Measurements from ENCODE around the gene SCAI. TPM values are rescaled to one million over a fixed set of nuclear protein-coding genes. Genes with fewer than 3 reads are reported as not detected.

Gene SCAI
- total and polyA plus RNA-seq, 9 of the 15 experiments (the other 6 are each of a cell fraction or from before 2014, with no cell fraction given): 0.70 to 12.4 (median 4.2) TPM

- TF ChIP-seq MGA (IDR thresholded peaks at IDR 0.05): no peak
- no peak for TF ChIP-seq MECOM (CRISPR knock-in tag; IDR thresholded peaks at IDR 0.05)
- no peak for TF ChIP-seq HNRNPK (IDR thresholded peaks at IDR 0.05; ENCODE audit: low read depth, low read length, poor library complexity, severe bottlenecking)
- peak in 1 of 2 experiments; percentile 82; a peak in 2 of 4 replicates for TF ChIP-seq RCOR1 (IDR thresholded peaks at IDR 0.05; ENCODE audit: borderline replicate concordance in 1 of 2, low read depth in 2 of 2, low read length in 2 of 2)
- TF ChIP-seq TFAM (CRISPR knock-in tag; conservative IDR thresholded peaks at IDR 0.05): no peak
- TF ChIP-seq TSHZ1 (CRISPR knock-in tag; IDR thresholded peaks at IDR 0.05): no peak
- no peak; a peak in 1 of 4 replicates for TF ChIP-seq MLLT1 (IDR thresholded peaks at IDR 0.05)
- TF ChIP-seq NR1H2 (CRISPR knock-in tag; IDR thresholded peaks at IDR 0.05): no peak
- TF ChIP-seq PTRF (tag; IDR thresholded peaks at IDR 0.05): no peak
Measured at GRCh38 chr9:125189361-125190289, 46.3 kb upstream of the SCAI start, which contains the start of gene PPP6C (continued).

All from K562 (cell line).